GM18517 (cell line): ENCODE data around the gene EMC7.
"Not testable (repeated sequence)": the region's sequence is repeated elsewhere in the genome, so short reads cannot be mapped to it uniquely, and the experiment has no call there.

Experiments
- ATAC-seq: cut with Tn5 transposase; IDR thresholded peaks from one replicate; pipeline ENCODE4 v1.9.1; 2021; ENCODE audit warnings: mild to moderate bottlenecking, moderate library complexity; ENCODE audit not compliant: unreplicated experiment

EMC7 gene

DNA sequence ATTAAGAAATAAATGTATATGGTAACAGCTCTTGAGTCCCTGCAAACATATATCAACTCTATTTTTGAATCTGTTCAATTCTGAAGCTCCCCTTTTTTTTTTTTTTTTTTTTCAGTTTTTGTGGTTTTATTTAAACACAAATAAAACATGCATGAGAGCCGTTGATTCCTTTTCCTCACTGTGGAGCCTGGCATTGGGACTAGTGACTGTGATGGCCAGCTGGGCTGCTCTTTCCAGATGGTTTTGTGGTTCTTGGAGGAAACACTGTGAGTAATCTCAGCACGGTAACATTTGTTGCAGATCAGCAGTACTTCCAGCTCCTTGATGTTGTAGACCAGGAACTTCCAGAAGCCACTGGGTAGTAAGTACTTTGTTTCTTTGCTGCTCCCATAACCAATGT is 15.9 kb downstream of the EMC7 start:
- no peak for ATAC-seq

DNA sequence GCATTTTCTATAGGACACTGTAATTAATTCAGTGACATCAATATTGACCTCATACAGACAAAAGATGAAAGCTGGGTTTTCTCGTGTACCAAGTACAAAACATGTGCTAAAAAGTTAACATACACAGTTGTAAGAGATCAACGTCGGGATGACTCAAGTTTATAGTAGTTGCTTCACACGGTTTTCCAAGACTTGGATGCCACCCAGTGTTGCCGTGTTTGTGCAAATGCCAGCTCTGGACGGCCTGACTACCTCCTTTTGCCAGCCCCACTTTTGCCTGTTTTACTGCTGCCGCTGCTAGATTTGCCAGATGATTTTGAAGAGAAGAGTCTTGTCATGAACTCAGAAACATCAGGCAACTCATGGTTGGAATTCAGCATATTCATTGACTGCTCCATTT is 17.6 kb downstream of the EMC7 start:
- no peak for ATAC-seq

DNA sequence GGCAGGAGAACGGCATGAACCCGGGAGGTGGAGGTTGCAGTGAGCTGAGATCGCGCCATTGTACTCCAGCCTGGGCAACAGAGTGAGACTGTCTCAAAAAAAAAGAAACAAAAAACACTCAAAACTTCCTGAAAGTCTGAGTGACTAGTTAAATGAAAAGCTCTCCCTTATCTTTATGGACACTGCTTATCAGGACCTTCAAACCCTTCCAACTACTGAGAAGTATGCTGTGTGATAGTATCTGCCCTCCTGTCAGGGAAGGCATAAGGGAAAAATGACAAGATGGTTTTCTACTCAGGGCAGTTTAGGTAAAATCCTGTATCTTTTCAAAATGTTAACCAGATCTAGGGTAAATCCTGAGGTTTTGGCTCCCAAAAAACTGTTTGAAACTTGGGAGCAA is 21.8 kb downstream of the EMC7 start:
- no peak for ATAC-seq

DNA sequence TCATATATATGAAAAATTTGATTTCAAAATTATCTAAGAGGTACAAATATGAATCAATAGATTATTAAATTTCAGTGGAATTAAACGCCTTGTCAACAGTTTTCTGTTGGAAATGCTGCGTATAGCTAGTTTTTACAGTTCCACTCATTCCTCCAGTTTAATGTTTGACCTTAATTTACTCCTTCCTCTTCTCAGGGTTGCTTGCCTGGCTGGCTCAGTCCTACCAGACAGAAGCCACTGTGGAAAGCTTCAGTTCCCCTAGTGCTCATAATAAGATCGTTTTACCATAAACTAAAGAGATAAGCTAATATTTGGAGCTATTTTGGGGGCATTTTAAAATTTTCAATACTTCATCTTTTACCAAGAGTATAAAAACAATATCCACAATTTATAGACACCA is 22.8 kb downstream of the EMC7 start:
- no peak for ATAC-seq

DNA sequence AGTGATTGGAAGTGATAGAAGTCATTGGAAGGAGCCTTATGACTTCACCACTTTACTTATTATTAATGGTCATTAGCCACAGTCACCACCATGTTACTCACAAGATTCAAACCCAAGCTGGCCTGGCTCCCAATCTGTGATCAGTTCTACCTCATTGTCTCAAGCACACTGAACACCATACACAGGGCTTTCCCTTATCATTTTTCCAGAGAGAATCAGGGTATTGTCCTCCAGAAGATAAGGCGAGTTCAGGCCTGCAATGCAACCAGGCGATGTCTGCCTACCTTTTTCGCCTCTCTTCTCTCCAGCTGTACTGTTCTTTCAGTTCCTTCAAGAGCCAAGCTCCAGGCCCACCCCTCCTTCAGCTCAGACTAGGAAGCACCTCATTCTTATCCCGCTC is 24.9 kb downstream of the EMC7 start:
- ATAC-seq: no peak

DNA sequence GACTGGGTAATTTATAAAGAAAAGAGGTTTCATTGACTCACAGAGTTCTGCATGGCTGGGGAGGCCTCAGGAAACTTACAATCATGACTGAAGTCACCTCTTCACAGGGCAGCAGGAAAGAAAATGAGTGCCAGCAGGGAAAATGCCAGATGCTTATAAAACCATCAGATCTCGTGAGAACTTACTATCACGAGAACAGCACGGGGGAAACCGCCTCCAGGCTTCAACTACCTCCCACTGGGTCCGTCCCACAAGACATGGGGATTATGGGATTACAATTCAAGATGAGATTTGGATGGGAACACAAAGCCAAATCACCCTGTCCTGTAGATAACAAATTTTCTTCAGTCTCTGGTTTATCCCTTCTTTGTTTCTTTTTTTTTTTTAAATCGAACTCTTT is 31.7 kb downstream of the EMC7 start:
- ATAC-seq: no peak

DNA sequence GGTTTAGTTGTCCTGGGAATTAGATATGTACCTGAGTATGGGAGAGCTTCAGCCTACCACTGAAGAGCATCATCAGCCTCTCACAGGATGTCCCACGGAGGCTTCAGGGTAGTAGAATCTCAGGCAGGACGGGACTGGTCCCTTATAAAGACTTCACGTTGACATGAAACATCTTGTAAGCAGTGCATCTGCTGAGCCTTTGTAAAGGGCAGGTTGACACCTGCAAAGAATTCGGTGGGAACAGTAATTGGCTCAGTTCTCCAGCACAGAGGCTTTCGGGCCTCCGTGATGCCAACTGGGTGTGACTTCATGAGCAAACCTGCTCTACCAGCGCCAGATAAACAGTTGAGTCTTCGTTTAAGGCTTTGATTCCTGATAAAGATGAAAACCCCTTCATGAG is 35.7 kb downstream of the EMC7 start:
- ATAC-seq: no peak

DNA sequence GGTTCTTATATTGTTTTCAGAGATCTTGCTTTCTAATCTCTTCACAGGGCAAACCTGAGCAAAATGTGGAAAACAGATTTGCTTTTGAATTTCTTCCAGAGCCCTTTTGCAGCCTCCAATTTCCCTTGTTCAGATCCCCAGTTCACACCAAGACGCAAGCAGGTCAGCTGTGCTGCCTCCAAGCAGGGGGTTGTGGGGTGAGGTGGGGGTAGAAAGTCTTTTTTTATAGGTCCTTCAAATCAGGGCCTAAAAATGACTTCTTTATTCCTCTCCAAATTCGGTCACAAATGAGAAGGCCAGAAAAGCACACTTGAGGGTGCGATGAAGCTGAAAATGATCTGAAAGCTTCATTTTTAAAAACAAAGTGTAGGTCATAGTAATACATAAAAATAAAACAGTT is 36.4 kb downstream of the EMC7 start:
- no peak for ATAC-seq

DNA sequence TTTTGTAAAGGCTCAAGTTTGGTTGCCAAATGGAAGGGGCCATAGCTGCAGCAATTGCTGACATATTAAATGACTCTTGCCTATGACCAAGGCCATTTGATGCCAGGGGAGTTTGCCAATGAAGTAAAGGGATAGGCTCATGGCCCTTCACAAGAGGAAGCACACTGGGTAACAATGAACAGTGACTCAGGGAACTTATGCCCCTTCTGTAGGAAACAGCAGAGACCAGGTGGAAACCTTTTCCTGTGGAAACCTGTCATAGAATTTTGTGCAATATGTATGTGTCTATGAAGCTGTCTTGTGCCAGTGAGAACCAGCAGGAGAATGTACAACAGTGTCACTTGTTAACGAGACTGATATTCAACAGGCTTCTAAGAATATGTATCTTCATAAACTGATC is 37.2 kb downstream of the EMC7 start:
- no peak for ATAC-seq

DNA sequence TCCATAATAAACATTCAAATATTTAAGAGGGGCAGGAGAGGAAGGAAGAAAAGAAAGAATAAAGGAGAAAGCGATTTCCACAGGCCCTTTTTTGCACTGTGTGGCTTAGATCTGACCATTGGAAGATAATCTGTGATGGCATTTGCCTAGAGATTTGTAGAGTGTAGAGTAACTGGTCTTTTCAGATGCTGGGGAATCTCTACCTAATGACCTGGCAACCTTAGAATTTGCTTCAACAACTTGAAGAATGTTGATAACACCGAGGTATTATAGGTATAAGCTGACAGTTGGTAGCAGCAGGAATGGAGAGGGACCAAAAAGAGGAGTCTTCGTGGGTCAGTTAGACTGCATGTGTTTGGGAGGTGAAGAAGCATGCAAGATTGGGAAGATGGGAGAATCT is 41.7 kb downstream of the EMC7 start:
- no peak for ATAC-seq

DNA sequence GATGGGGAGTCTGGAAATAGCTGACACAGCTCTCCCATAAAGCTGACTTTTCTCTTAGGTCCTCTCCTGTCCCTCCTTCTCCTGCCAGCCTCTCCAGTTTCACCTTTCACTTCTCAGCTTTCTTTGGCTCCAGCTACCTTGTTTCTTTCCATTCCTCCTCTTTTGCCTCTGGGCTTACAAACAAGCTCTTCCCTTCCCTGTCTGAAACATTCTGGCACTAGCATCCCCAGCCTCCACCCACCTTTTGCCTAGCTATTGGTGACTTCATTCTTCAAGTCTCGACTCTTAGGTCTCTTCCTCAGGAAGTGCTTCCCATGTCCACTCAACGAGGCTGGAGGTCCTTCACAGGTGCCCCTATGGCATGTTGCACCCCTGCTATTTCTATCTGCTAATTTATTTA is 42.2 kb downstream of the EMC7 start:
- no peak for ATAC-seq

DNA sequence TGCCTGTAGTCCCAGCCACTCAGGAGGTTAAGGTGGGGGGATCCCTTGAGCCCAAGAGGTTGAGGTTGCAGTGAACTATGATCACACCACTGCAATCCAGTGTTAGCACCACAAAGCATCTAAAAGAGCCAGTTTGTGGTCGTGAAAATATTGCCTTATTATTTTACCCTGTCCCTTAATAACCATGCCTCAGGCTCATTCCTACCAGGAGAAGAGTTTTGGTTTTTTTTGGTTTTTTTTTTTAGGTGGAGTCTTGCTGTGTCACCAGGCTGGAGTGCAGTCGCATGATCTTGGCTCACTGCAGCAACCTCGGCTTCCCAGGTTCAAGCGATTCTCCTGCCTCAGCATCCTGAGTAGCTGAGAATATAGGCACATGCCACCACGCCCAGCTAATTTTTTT is 44.8 kb downstream of the EMC7 start:
- ATAC-seq: no peak

DNA sequence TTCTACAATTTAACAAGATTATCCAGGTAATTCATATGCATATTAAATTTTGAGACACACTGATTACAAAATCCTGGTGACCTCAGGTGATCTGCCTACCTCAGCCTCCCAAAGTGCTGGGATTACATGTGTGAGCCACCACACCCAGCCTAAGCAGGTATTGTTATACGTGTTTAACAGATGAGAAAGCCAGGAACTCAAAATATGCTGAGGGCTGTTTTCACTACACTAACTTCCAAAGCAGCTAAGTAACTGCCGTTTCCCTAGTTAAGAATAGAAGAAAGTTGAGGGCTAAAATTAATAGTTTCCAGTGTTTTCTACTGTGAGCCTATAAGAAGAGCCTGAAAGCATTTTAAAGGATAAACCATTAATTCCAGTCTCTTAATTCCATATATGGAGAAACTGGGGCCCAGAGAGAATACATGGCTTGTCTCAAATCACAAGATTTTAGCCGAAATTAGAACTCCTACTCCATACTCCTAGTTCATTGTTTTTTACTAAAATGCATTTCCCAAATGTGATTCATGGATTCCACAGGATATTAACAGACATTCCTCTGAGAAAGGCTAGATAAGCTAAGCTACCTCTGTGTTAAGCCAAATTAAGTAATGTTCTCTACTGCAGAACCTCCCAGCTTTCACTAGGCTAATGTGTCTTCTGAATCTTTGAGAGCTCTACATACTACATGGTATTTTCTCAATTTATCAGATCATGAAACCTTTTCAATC is 45.6 kb downstream of the EMC7 start:
- no peak for ATAC-seq

DNA sequence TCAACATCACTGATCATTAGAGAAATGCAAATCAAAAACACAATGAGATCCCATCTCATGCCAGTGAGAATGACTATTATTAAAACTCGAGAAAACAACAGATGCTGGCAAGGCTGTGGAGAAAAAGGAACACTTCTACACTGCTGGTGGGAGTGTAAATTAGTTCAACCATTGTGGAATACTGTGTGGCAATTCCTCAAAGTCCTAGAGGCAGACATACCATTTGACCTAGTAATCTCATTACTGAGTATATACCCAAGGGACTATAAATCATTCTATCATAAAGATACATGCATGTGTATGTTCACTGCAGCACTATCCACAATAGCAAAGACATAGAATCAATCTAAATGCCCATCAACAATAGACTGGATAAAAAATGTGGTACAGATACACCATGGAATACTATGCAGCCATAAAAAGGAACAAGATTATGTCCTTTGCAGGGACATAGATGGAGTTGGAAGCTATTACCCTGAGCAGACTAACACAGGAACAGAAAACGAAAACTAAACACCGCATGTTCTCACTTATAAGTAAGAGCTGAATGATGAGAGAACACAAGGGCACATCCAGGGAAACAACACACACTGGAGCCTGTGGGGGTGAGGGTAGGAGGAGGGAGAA is 47.5 kb downstream of the EMC7 start:
- ATAC-seq: no peak

DNA sequence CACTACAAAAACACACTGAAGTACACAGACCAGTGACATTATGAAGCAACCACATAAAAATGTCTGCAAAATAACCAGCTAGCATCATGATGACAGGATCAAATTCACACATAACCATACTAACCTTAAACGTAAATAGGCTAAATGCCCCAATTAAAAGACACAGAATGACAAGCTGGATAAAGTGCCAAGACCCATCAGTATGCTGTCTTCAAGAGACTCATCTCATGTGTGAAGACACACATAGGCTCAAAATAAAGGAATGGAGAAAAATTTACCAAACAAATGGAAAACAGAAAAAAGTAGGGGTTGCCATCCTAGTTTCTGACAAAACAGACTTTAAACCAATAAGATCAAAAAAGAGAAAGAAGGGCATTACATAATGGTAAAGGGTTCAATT is 51.3 kb downstream of the EMC7 start:
- not testable (repeated sequence) for ATAC-seq

DNA sequence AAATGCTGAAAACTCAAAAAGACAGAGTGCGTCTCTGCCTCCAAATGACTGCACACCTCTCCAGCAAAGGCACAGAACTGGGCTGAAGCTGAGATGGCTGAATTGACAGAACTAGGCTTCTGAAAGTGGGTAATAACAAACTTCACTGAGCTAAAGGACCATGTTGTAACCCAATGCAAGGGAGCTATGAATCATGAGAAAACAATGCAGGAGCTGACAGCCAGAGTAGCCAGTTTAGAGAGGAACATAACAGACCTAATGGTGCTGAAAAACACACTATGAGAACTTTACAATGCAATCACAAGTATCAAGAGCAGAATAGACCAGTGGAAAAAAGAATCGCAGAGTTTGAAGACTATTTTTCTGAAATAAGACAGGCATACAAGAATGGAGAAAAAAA is 52.5 kb downstream of the EMC7 start:
- ATAC-seq: no peak

DNA sequence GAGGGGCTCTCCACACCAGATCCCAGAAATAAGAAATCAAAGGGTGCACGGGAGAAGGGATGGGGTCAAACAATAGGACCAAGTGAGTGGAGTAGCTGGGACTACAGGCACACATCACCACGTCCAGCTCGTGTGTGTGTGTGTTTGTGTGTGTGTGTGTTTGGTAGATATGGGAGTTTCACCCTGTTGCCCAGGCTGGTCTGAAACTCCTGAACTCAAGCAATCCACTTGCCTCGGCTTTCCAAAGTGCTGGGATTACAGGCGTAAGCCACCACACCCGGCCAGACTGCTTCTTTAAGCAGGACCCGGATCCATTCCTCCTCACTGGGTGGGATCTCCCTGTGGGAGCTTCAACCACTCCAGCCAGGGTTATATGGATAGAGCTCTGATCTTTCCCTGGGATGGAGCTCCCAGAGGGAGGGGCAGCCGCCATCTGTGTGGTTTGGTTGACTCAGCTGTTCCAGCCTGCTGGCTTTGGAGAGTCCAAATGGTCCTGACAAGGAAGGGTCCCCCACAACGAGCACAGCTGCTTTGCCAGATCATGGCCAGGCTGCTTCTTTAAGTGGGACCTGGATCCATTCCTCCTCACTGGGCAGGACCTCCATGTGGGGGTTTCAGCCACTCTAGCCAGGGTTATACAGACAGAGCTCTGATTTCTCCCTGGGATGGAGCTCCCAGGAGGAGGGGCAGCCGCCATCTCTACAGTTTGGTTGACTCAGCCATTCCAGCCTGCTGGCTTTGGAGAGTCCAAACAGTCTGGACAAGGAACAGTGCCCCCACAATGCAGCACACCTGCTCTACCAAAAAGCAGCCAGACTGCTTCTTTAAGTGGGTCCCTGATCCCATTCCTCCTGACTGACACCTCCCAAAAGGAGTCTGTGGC is 53.5 kb downstream of the EMC7 start:
- ATAC-seq: no peak

DNA sequence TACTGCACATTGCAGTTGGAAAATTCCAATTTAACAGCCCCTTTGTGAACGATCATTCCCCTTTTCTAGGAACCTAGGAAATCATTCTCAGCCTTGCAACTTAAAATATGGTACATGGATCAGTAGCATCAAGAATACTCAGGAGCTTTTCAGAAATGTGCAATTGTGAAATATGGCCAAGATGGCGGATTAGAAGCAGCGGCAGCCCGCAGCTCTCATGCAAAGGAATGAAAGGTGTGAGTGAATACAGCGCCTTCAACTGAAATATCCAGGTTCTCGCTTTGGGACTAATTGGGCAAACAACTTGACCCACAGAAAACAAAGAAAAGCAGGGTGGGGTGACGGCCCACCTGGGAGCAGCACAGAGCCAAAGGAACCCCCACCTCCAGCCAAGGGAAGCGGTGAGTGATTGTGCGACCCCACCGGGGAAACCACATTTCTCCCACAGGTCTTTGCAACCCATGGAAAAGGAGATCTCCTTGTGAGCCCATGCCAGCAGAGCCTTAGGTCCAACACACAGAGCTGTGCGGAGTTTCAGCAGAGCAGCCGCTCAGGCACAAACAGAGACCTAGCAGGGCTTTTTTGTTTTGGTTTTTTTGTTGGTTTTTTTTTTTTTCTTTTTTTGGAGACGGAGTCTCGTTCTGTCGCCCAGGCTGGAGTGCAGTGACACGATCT is 55.1 kb downstream of the EMC7 start:
- no peak for ATAC-seq

DNA sequence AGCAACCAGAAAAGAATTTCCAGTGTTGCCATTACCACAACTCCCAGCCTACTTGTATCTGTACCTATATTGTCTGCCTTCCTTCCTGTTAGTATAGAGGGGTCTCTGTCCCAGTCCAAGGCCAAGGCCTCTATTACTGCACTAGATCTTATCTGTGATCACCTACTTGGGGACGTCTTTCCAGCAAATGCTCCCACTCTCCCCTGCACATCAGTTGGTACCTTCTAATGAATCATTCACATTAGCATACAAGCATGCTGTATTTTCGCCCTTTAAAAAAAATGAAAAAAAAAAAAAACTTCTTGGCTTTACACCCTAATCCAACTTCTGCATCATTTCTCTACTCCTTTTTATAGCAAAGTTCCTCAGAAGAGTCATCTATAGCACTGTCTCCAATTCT is 57.8 kb downstream of the EMC7 start:
- ATAC-seq: no peak

DNA sequence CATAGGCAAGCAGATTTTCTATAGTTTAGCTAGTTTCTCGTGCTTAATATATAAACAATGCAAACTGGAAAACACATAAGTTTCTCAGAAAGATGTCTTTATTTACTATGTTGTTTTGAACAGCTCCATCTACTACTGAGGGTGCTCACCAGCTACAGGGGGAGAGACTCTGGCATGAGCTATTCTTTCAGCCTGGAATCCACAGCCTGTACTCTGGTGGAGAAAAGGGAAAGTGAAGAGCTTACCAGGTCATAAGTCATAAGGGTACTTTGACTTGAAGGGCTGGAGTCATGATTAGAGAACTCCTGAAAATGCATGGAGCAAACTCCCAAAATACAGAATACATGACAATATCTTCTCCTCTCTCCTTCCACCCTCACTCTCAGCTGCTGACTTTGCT is 58.3 kb downstream of the EMC7 start:
- ATAC-seq: no peak

DNA sequence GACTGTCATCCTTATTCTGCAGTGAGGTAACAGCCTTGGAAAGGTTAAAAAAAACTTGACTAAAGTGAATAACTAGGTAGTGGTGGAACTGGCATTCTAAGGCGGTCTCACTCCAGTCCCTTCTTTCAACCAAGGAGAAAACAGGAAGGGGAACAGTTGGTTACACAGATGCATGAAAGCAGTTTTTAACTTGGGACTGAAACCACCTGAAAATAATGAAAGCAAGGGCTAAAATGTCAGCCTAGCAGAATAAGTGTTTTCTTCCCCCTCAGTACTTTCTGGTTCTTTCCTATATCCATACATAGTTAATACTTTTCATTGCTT is 61.9 kb downstream of the EMC7 start:
- peak; percentile 27 for ATAC-seq
